Measurements from ENCODE around the gene FAM156B.
"Not testable (repeated sequence)": the region's sequence is repeated elsewhere in the genome, so short reads cannot be mapped to it uniquely, and the experiment has no call there.

FAM156B gene

GRCh38 chrX:52887459-52887858 is 9.7 kb upstream of the FAM156B start:
- not testable (repeated sequence) for H3K4me3 ChIP-seq (ENCODE audit: low read depth in 1 of 2, low read length in 2 of 2); H3K27me3 ChIP-seq (ENCODE audit: control insufficient read depth in 1 of 2, insufficient read depth in 2 of 2, low read length in 2 of 2)

GRCh38 chrX:52888090-52888489 is 9.0 kb upstream of the FAM156B start:
- not testable (repeated sequence) for H3K9ac ChIP-seq (ENCODE audit: low read length); H3K9me3 ChIP-seq (ENCODE audit: low read length); H3K27me3 ChIP-seq (ENCODE audit: control insufficient read depth in 1 of 2, insufficient read depth in 2 of 2, low read length in 2 of 2); H3K27ac ChIP-seq (ENCODE audit: low read depth, low read length); H3K4me3 ChIP-seq (ENCODE audit: low read depth in 1 of 2, low read length in 2 of 2); H3K4me1 ChIP-seq (ENCODE audit: insufficient read depth, low read length); H3K36me3 ChIP-seq (ENCODE audit: insufficient read depth, low read length)

More at GRCh38 chrX:52887459-52887858, 9.7 kb upstream of the FAM156B start:
- not testable (repeated sequence) for H3K36me3 ChIP-seq (ENCODE audit: insufficient read depth, low read length); H3K4me1 ChIP-seq (ENCODE audit: insufficient read depth, low read length); H3K27ac ChIP-seq (ENCODE audit: low read depth, low read length); H3K9ac ChIP-seq (ENCODE audit: low read length); H3K9me3 ChIP-seq (ENCODE audit: low read length)

- not testable (repeated sequence) for H3K4me3 ChIP-seq (ENCODE audit: low read depth in 1 of 2, low read length in 2 of 2); H3K36me3 ChIP-seq (ENCODE audit: insufficient read depth, low read length); H3K4me1 ChIP-seq (ENCODE audit: insufficient read depth, low read length); H3K9ac ChIP-seq (ENCODE audit: low read length); H3K27me3 ChIP-seq (ENCODE audit: control insufficient read depth in 1 of 2, insufficient read depth in 2 of 2, low read length in 2 of 2); H3K9me3 ChIP-seq (ENCODE audit: low read length); H3K27ac ChIP-seq (ENCODE audit: low read depth, low read length)
Observed at GRCh38 chrX:52896438-52896837, 692 bp upstream of the FAM156B start.

- not testable (repeated sequence) for H3K4me3 ChIP-seq (ENCODE audit: low read depth in 1 of 2, low read length in 2 of 2); H3K27ac ChIP-seq (ENCODE audit: low read depth, low read length); H3K9ac ChIP-seq (ENCODE audit: low read length); H3K9me3 ChIP-seq (ENCODE audit: low read length); H3K27me3 ChIP-seq (ENCODE audit: control insufficient read depth in 1 of 2, insufficient read depth in 2 of 2, low read length in 2 of 2); H3K4me1 ChIP-seq (ENCODE audit: insufficient read depth, low read length); H3K36me3 ChIP-seq (ENCODE audit: insufficient read depth, low read length)
Observed at GRCh38 chrX:52905531-52905930, 8.4 kb downstream of the FAM156B start.

GRCh38 chrX:52906072-52906471 is 8.9 kb downstream of the FAM156B start:
- not testable (repeated sequence) for H3K36me3 ChIP-seq (ENCODE audit: insufficient read depth, low read length); H3K4me1 ChIP-seq (ENCODE audit: insufficient read depth, low read length); H3K9ac ChIP-seq (ENCODE audit: low read length); H3K9me3 ChIP-seq (ENCODE audit: low read length); H3K27ac ChIP-seq (ENCODE audit: low read depth, low read length); H3K27me3 ChIP-seq (ENCODE audit: control insufficient read depth in 1 of 2, insufficient read depth in 2 of 2, low read length in 2 of 2); H3K4me3 ChIP-seq (ENCODE audit: low read depth in 1 of 2, low read length in 2 of 2)

GRCh38 chrX:52907137-52907536 is 10.0 kb downstream of the FAM156B start:
- not testable (repeated sequence) for H3K4me1 ChIP-seq (ENCODE audit: insufficient read depth, low read length); H3K27ac ChIP-seq (ENCODE audit: low read depth, low read length); H3K27me3 ChIP-seq (ENCODE audit: control insufficient read depth in 1 of 2, insufficient read depth in 2 of 2, low read length in 2 of 2); H3K36me3 ChIP-seq (ENCODE audit: insufficient read depth, low read length); H3K9me3 ChIP-seq (ENCODE audit: low read length); H3K9ac ChIP-seq (ENCODE audit: low read length); H3K4me3 ChIP-seq (ENCODE audit: low read depth in 1 of 2, low read length in 2 of 2)

GRCh38 chrX:52907900-52908299 is 10.8 kb downstream of the FAM156B start:
- H3K27me3 ChIP-seq (ENCODE audit: control insufficient read depth in 1 of 2, insufficient read depth in 2 of 2, low read length in 2 of 2); H3K9ac ChIP-seq (ENCODE audit: low read length); H3K4me3 ChIP-seq (ENCODE audit: low read depth in 1 of 2, low read length in 2 of 2); H3K9me3 ChIP-seq (ENCODE audit: low read length); H3K4me1 ChIP-seq (ENCODE audit: insufficient read depth, low read length); H3K27ac ChIP-seq (ENCODE audit: low read depth, low read length); H3K36me3 ChIP-seq (ENCODE audit: insufficient read depth, low read length): not testable (repeated sequence)

- not testable (repeated sequence) for H3K27ac ChIP-seq (ENCODE audit: low read depth, low read length); H3K9ac ChIP-seq (ENCODE audit: low read length); H3K9me3 ChIP-seq (ENCODE audit: low read length); H3K36me3 ChIP-seq (ENCODE audit: insufficient read depth, low read length); H3K27me3 ChIP-seq (ENCODE audit: control insufficient read depth in 1 of 2, insufficient read depth in 2 of 2, low read length in 2 of 2); H3K4me3 ChIP-seq (ENCODE audit: low read depth in 1 of 2, low read length in 2 of 2); H3K4me1 ChIP-seq (ENCODE audit: insufficient read depth, low read length)
Observed at GRCh38 chrX:52909313-52909969, 12.3 kb downstream of the FAM156B start.

- not testable (repeated sequence) for H3K27ac ChIP-seq (ENCODE audit: low read depth, low read length); H3K4me1 ChIP-seq (ENCODE audit: insufficient read depth, low read length); H3K4me3 ChIP-seq (ENCODE audit: low read depth in 1 of 2, low read length in 2 of 2); H3K27me3 ChIP-seq (ENCODE audit: control insufficient read depth in 1 of 2, insufficient read depth in 2 of 2, low read length in 2 of 2); H3K9me3 ChIP-seq (ENCODE audit: low read length); H3K36me3 ChIP-seq (ENCODE audit: insufficient read depth, low read length); H3K9ac ChIP-seq (ENCODE audit: low read length)
Observed at GRCh38 chrX:52913681-52914080, 16.6 kb downstream of the FAM156B start.

- not testable (repeated sequence) for H3K36me3 ChIP-seq (ENCODE audit: insufficient read depth, low read length); H3K27me3 ChIP-seq (ENCODE audit: control insufficient read depth in 1 of 2, insufficient read depth in 2 of 2, low read length in 2 of 2); H3K9ac ChIP-seq (ENCODE audit: low read length); H3K4me1 ChIP-seq (ENCODE audit: insufficient read depth, low read length); H3K4me3 ChIP-seq (ENCODE audit: low read depth in 1 of 2, low read length in 2 of 2); H3K9me3 ChIP-seq (ENCODE audit: low read length); H3K27ac ChIP-seq (ENCODE audit: low read depth, low read length)
Observed at GRCh38 chrX:52914704-52915103, 17.6 kb downstream of the FAM156B start.

GRCh38 chrX:52923781-52924241 is 26.7 kb downstream of the FAM156B start:
- Histone ChIP-seq H3K36me3 (ENCODE audit: insufficient read depth, low read length) (no peaks in the 10 kb centered on the region), H3K4me1 (ENCODE audit: insufficient read depth, low read length) (peaks cover 12% of the 10 kb centered on the region), H3K9me3 (ENCODE audit: low read length) (no peaks in the 10 kb centered on the region), H3K27ac (ENCODE audit: low read depth, low read length) (no peak overlapping the region), H3K27me3 (ENCODE audit: control insufficient read depth in 1 of 2, insufficient read depth in 2 of 2, low read length in 2 of 2) (no peaks in the 10 kb centered on the region), H3K9ac (ENCODE audit: low read length) (no peak overlapping the region), H3K4me3 (ENCODE audit: low read depth in 1 of 2, low read length in 2 of 2) (no peak overlapping the region)

- H3K27me3 ChIP-seq (ENCODE audit: control insufficient read depth in 1 of 2, insufficient read depth in 2 of 2, low read length in 2 of 2); H3K9ac ChIP-seq (ENCODE audit: low read length); H3K4me1 ChIP-seq (ENCODE audit: insufficient read depth, low read length); H3K4me3 ChIP-seq (ENCODE audit: low read depth in 1 of 2, low read length in 2 of 2); H3K9me3 ChIP-seq (ENCODE audit: low read length); H3K27ac ChIP-seq (ENCODE audit: low read depth, low read length); H3K36me3 ChIP-seq (ENCODE audit: insufficient read depth, low read length): not testable (repeated sequence)
Observed at GRCh38 chrX:52930214-52930613, 33.1 kb downstream of the FAM156B start.
